ENCODE measurements around the gene PRKCE. TPM values are rescaled to one million over a fixed set of nuclear protein-coding genes. Genes with fewer than 3 reads are reported as not detected.

PRKCE gene
- total RNA-seq, 1 experiment from 2014 or later = 14.8 TPM

GRCh38 chr2:45670646-45671045 is 19.2 kb downstream of the PRKCE start:
- RAD21 ChIA-PET (ENCODE audit: low non-redundant PET in 1 of 2, low total read pairs in 2 of 2, uncharacterized antibody in 2 of 2, unreplicated experiment in 2 of 2) = no interaction called here
- no peaks in the 10 kb centered on the region for H3K27me3 ChIP-seq (ENCODE audit: insufficient read depth, low read length)
- H3K4me3 ChIP-seq (replicated peaks in 1 of 2; ENCODE audit: low read depth in 1 of 2, low read length in 2 of 2) = no peak overlapping the region
- H4K20me1 ChIP-seq (ENCODE audit: insufficient read depth) = no peaks in the 10 kb centered on the region
- TF ChIP-seq POLR2A (IDR thresholded peaks at IDR 0.05; ENCODE audit: borderline replicate concordance, extremely low read depth, insufficient read depth, insufficient read length) (no peak), CEBPB (IDR thresholded peaks at IDR 0.05; ENCODE audit: low read depth) (no peak), TCF7L2 (IDR thresholded peaks at IDR 0.05; ENCODE audit: borderline replicate concordance, extremely low read depth, insufficient read depth, insufficient read length) (no peak), JUND (IDR thresholded peaks at IDR 0.05) (no peak), ZNF274 (IDR thresholded peaks at IDR 0.05; ENCODE audit: low read depth, low read length) (no peak), ATF3 (IDR thresholded peaks at IDR 0.05) (no peak), EGR1 (IDR thresholded peaks at IDR 0.05; ENCODE audit: low read depth) (no peak), CBX3 (IDR thresholded peaks at IDR 0.05; ENCODE audit: low read depth) (no peak), YY1 (IDR thresholded peaks at IDR 0.05; ENCODE audit: extremely low read depth, insufficient replicate concordance, low read depth, low read length) (no peak), RAD21 (IDR thresholded peaks at IDR 0.05; ENCODE audit: low read depth) (no peak), POLR2AphosphoS5 (IDR thresholded peaks at IDR 0.05; ENCODE audit: low read depth, low read length) (no peak)
- H3K27ac ChIP-seq (ENCODE audit: low read depth, low read length) = no peak overlapping the region
- H3K4me1 ChIP-seq (ENCODE audit: control insufficient read depth in 1 of 2, insufficient read depth in 2 of 2, low read length in 2 of 2) = peaks cover 19 to 22% of the 10 kb centered on the region in 2 experiments
- H2AFZ ChIP-seq (ENCODE audit: low read depth, low read length, poor library complexity, severe bottlenecking) = no peak overlapping the region
- DNase-seq (ENCODE audit: low read depth, low spot score) (no peak), ATAC-seq (no peak)
- CTCF ChIA-PET = no interaction called here
- POLR2A ChIA-PET = no interaction called here
- H3K79me2 ChIP-seq (ENCODE audit: insufficient read depth, low read length) = peaks cover 15% of the 10 kb centered on the region
- H3K9me2 ChIP-seq (ENCODE audit: insufficient read depth) = no peaks in the 10 kb centered on the region
- H3K4me2 ChIP-seq (ENCODE audit: low read length) = no peak overlapping the region
- H3K9me3 ChIP-seq (ENCODE audit: control insufficient read depth in 1 of 2, insufficient read depth in 1 of 2, low read depth in 1 of 2, low read length in 2 of 2) = no peaks in the 10 kb centered on the region
- no TSS peak for BruUV-seq (replicated peaks)
- H3K9ac ChIP-seq (ENCODE audit: low read length) = no peak overlapping the region
- H3K36me3 ChIP-seq (ENCODE audit: control insufficient read depth in 1 of 2, insufficient read depth in 2 of 2, low read length in 2 of 2) = no peaks in the 10 kb centered on the region
- intact Hi-C loops (cut with micrococcal nuclease) = no loop called here

GRCh38 chr2:45672138-45672537 is 20.7 kb downstream of the PRKCE start:
- BruUV-seq (replicated peaks) = no TSS peak
- no peaks in the 10 kb centered on the region for H3K9me3 ChIP-seq (ENCODE audit: control insufficient read depth in 1 of 2, insufficient read depth in 1 of 2, low read depth in 1 of 2, low read length in 2 of 2)
- no peak for DNase-seq (ENCODE audit: low read depth, low spot score)
- H3K4me1 ChIP-seq (ENCODE audit: control insufficient read depth in 1 of 2, insufficient read depth in 2 of 2, low read length in 2 of 2) = peaks cover 28 to 35% of the 10 kb centered on the region in 2 experiments
- no peaks in the 10 kb centered on the region for H4K20me1 ChIP-seq (ENCODE audit: insufficient read depth)
- H3K9me2 ChIP-seq (ENCODE audit: insufficient read depth) = no peaks in the 10 kb centered on the region
- H3K27ac ChIP-seq (ENCODE audit: low read depth, low read length) = no peak overlapping the region
- ATAC-seq = no peak
- no peak overlapping the region for H3K4me3 ChIP-seq (replicated peaks in 1 of 2; ENCODE audit: low read depth in 1 of 2, low read length in 2 of 2)
- intact Hi-C loops (cut with micrococcal nuclease) = no loop called here
- H3K27me3 ChIP-seq (ENCODE audit: insufficient read depth, low read length) = no peaks in the 10 kb centered on the region
- no peak overlapping the region for H3K4me2 ChIP-seq (ENCODE audit: low read length)
- peaks cover 20% of the 10 kb centered on the region for H3K79me2 ChIP-seq (ENCODE audit: insufficient read depth, low read length)
- H3K36me3 ChIP-seq (ENCODE audit: control insufficient read depth in 1 of 2, insufficient read depth in 2 of 2, low read length in 2 of 2) = no peaks in the 10 kb centered on the region
- POLR2A ChIA-PET = no interaction called here
- CTCF ChIA-PET = no interaction called here
- no peak overlapping the region for H2AFZ ChIP-seq (ENCODE audit: low read depth, low read length, poor library complexity, severe bottlenecking)
- RAD21 ChIA-PET (ENCODE audit: low non-redundant PET in 1 of 2, low total read pairs in 2 of 2, uncharacterized antibody in 2 of 2, unreplicated experiment in 2 of 2) = no interaction called here
- H3K9ac ChIP-seq (ENCODE audit: low read length) = no peak overlapping the region
- TF ChIP-seq POLR2AphosphoS5 (IDR thresholded peaks at IDR 0.05; ENCODE audit: low read depth, low read length) (no peak), JUND (IDR thresholded peaks at IDR 0.05) (no peak), REST (IDR thresholded peaks at IDR 0.05; ENCODE audit: low read depth) (no peak), CBX3 (IDR thresholded peaks at IDR 0.05; ENCODE audit: low read depth) (no peak), ZNF274 (IDR thresholded peaks at IDR 0.05; ENCODE audit: low read depth, low read length) (no peak), CEBPB (IDR thresholded peaks at IDR 0.05; ENCODE audit: low read depth) (no peak), MAX (IDR thresholded peaks at IDR 0.05) (no peak), YY1 (IDR thresholded peaks at IDR 0.05; ENCODE audit: extremely low read depth, insufficient replicate concordance, low read depth, low read length) (no peak), SIN3A (IDR thresholded peaks at IDR 0.05; ENCODE audit: low read depth) (no peak), CTCF (IDR thresholded peaks at IDR 0.05 in 2 of 3, conservative IDR thresholded peaks at IDR 0.05 in 1 of 3; ENCODE audit: borderline replicate concordance in 1 of 3, insufficient read depth in 1 of 3, low read depth in 2 of 3, low read length in 2 of 3) (no peak), SRF (IDR thresholded peaks at IDR 0.05; ENCODE audit: low read depth) (no peak)
